Measurements from ENCODE around the gene EFCAB7.

EFCAB7 gene

DNA sequence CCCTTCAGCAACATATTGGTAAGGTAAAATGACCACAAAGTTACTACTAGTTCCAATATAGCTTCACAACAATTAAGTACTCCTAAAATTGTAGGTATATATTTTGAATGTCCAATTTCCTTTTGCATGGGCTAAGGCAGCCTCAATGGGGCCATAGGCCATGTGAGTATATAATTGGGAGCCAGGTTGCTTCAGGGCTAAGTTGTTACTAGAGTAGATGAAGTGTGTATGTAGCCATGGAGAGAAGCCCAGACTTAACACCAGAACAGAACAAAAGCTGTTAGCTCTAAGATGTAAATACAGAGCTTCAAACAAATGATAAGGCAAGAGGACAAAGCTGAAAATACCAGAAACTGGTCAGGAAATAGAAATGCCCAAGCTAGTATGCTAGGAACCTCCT lies 16.5 kb upstream of the EFCAB7 start (continued):
- TF ChIP-seq, protein P1, sequence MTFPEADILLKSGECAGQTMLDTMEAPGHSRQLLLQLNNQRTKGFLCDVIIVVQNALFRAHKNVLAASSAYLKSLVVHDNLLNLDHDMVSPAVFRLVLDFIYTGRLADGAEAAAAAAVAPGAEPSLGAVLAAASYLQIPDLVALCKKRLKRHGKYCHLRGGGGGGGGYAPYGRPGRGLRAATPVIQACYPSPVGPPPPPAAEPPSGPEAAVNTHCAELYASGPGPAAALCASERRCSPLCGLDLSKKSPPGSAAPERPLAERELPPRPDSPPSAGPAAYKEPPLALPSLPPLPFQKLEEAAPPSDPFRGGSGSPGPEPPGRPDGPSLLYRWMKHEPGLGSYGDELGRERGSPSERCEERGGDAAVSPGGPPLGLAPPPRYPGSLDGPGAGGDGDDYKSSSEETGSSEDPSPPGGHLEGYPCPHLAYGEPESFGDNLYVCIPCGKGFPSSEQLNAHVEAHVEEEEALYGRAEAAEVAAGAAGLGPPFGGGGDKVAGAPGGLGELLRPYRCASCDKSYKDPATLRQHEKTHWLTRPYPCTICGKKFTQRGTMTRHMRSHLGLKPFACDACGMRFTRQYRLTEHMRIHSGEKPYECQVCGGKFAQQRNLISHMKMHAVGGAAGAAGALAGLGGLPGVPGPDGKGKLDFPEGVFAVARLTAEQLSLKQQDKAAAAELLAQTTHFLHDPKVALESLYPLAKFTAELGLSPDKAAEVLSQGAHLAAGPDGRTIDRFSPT (tag by site-specific recombination; IDR thresholded peaks at IDR 0.05) = no peak
- no peak for TF ChIP-seq SP7 (tag by site-specific recombination; IDR thresholded peaks at IDR 0.05)

DNA sequence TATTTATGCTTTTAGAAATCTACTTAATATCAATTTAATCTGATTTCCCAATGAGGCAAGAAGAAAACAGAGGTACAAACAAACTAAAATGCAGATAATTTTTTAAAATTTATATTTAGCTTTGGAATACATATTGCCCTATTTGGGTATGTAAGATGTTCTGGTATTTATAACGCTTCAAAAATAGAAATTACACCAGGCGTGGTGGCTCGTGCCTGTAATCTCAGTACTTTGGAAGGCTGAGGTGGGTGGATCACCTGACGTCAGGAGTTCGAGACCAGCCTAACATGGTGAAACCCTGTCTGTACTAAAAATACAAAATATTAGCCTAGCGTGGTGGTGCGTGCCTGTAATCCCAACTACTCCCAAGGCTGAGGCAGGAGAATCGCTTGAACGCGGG lies 13.6 kb upstream of the EFCAB7 start:
- POLR2A ChIA-PET = no interaction called here

DNA sequence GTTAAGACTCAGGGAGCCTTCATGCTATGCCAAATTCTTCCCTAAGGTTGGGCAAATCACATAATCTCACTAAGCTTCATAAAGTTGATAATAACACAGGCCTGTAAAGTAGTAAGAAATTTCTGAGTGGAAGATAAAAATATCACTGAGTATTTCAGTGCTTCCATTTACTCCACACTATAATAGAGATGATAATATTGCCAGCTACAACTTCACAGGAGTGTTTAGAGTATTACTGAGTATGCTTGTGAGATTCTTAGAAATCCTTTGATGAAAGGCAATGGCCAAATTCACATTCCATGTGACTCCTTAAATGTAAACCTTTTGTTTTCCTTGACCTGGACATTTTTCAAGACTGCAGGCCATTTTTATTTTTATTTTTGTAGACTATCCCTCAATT lies 10.7 kb upstream of the EFCAB7 start:
- no peak for TF ChIP-seq ZNF175 (tag by site-specific recombination; IDR thresholded peaks at IDR 0.05)
- no peak for TF ChIP-seq OVOL3 (tag by site-specific recombination; IDR thresholded peaks at IDR 0.05)
- no peak for TF ChIP-seq ZNF600 (tag by site-specific recombination; IDR thresholded peaks at IDR 0.05)
- no peak for TF ChIP-seq ZNF571 (tag by site-specific recombination; IDR thresholded peaks at IDR 0.05)
- TF ChIP-seq ZNF2 (tag by site-specific recombination; IDR thresholded peaks at IDR 0.05) = no peak
- TF ChIP-seq ZNF585B (tag by site-specific recombination; IDR thresholded peaks at IDR 0.05) = no peak
- TF ChIP-seq ZNF354C (tag by site-specific recombination; IDR thresholded peaks at IDR 0.05; ENCODE audit: borderline replicate concordance, low read depth) = no peak
- no peak for TF ChIP-seq ZNF843 (tag by site-specific recombination; IDR thresholded peaks at IDR 0.05)
- no peak for TF ChIP-seq ZNF654 (tag by site-specific recombination; IDR thresholded peaks at IDR 0.05; ENCODE audit: low read depth)
- TF ChIP-seq, protein P2, sequence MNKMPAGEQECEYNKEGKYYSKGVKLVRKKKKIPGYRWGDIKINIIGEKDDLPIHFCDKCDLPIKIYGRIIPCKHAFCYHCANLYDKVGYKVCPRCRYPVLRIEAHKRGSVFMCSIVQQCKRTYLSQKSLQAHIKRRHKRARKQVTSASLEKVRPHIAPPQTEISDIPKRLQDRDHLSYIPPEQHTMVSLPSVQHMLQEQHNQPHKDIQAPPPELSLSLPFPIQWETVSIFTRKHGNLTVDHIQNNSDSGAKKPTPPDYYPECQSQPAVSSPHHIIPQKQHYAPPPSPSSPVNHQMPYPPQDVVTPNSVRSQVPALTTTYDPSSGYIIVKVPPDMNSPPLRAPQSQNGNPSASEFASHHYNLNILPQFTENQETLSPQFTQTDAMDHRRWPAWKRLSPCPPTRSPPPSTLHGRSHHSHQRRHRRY (tag by site-specific recombination; IDR thresholded peaks at IDR 0.05) = no peak
- TF ChIP-seq ZNF529 (tag by site-specific recombination; IDR thresholded peaks at IDR 0.05; ENCODE audit: insufficient replicate concordance) = no peak
- no peak for TF ChIP-seq ZNF274 (IDR thresholded peaks at IDR 0.05; ENCODE audit: low read length)
- no peak for TF ChIP-seq ZNF274 (tag by site-specific recombination; IDR thresholded peaks at IDR 0.05; ENCODE audit: borderline replicate concordance)
- TF ChIP-seq ZNF302 (tag by site-specific recombination; IDR thresholded peaks at IDR 0.05; ENCODE audit: low read depth) = no peak
- TF ChIP-seq, protein P3, sequence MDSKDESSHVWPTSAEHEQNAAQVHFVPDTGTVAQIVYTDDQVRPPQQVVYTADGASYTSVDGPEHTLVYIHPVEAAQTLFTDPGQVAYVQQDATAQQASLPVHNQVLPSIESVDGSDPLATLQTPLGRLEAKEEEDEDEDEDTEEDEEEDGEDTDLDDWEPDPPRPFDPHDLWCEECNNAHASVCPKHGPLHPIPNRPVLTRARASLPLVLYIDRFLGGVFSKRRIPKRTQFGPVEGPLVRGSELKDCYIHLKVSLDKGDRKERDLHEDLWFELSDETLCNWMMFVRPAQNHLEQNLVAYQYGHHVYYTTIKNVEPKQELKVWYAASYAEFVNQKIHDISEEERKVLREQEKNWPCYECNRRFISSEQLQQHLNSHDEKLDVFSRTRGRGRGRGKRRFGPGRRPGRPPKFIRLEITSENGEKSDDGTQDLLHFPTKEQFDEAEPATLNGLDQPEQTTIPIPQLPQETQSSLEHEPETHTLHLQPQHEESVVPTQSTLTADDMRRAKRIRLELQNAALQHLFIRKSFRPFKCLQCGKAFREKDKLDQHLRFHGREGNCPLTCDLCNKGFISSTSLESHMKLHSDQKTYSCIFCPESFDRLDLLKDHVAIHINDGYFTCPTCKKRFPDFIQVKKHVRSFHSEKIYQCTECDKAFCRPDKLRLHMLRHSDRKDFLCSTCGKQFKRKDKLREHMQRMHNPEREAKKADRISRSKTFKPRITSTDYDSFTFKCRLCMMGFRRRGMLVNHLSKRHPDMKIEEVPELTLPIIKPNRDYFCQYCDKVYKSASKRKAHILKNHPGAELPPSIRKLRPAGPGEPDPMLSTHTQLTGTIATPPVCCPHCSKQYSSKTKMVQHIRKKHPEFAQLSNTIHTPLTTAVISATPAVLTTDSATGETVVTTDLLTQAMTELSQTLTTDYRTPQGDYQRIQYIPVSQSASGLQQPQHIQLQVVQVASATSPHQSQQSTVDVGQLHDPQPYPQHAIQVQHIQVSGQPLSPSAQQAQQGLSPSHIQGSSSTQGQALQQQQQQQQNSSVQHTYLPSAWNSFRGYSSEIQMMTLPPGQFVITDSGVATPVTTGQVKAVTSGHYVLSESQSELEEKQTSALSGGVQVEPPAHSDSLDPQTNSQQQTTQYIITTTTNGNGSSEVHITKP (tag by site-specific recombination; IDR thresholded peaks at IDR 0.05) = no peak
- no peak for TF ChIP-seq BCL11B (tag by site-specific recombination; IDR thresholded peaks at IDR 0.05; ENCODE audit: low read depth)
- TF ChIP-seq ZNF266 (tag by site-specific recombination; IDR thresholded peaks at IDR 0.05; ENCODE audit: low read depth) = no peak
- Histone ChIP-seq H3K9me3 (ENCODE audit: control insufficient read depth, insufficient read depth, low read depth, low read length) (no peaks in the 10 kb centered on the region), H3K4me1 (ENCODE audit: control insufficient read depth, insufficient read depth, low read length) (no peaks in the 10 kb centered on the region), H3K4me3 (ENCODE audit: low read depth, low read length) (no peak overlapping the region), H3K36me3 (ENCODE audit: control insufficient read depth in 2 of 2, insufficient read depth in 1 of 2, low read length in 2 of 2) (peaks cover 13 to 19% of the 10 kb centered on the region in 2 experiments), H3K27ac (ENCODE audit: extremely low read depth, low read depth, low read length) (no peak overlapping the region)
- POLR2A ChIA-PET = no interaction called here
- CTCF ChIA-PET = interaction anchor here (0.6 kb wide), 1 partner anchor 188 kb away, joined by 3 read pairs; no protein-coding TSS in a partner anchor

More for the DNA sequence above, 13.6 kb upstream of the EFCAB7 start:
- H3K4me1 ChIP-seq (ENCODE audit: control insufficient read depth, insufficient read depth, low read length) = no peaks in the 10 kb centered on the region
- H3K9me3 ChIP-seq (ENCODE audit: control insufficient read depth, insufficient read depth, low read depth, low read length) = no peaks in the 10 kb centered on the region
- no peak overlapping the region for H3K4me3 ChIP-seq (ENCODE audit: low read depth, low read length)
- CTCF ChIA-PET = no interaction called here
- TF ChIP-seq, protein P4, sequence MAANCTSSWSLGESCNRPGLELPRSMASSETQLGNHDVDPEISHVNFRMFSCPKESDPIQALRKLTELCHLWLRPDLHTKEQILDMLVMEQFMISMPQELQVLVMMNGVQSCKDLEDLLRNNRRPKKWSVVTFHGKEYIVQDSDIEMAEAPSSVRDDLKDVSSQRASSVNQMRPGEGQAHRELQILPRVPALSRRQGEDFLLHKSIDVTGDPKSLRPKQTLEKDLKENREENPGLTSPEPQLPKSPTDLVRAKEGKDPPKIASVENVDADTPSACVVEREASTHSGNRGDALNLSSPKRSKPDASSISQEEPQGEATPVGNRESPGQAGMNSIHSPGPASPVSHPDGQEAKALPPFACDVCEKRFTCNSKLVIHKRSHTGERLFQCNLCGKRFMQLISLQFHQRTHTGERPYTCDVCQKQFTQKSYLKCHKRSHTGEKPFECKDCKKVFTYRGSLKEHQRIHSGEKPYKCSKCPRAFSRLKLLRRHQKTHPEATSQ (tag by site-specific recombination; IDR thresholded peaks at IDR 0.05) = no peak
- no peak for TF ChIP-seq ZNF654 (tag by site-specific recombination; IDR thresholded peaks at IDR 0.05; ENCODE audit: low read depth)
- H3K27ac ChIP-seq (ENCODE audit: extremely low read depth, low read depth, low read length) = no peak overlapping the region
- peaks cover 14 to 28% of the 10 kb centered on the region in 2 experiments for H3K36me3 ChIP-seq (ENCODE audit: control insufficient read depth in 2 of 2, insufficient read depth in 1 of 2, low read length in 2 of 2)
